CD4-positive, alpha-beta T cell treated with Interleukin-21 for 1 hour (primary cell): Measurements from ENCODE around the gene KRT16.
"Not testable (repeated sequence)": the region's sequence is repeated elsewhere in the genome, so short reads cannot be mapped to it uniquely, and the experiment has no call there.

Source experiments
- DNase-seq: peaks from one replicate; pipeline ENCODE4 v3.0.0-alpha.2; 2020

The KRT16 gene

DNA sequence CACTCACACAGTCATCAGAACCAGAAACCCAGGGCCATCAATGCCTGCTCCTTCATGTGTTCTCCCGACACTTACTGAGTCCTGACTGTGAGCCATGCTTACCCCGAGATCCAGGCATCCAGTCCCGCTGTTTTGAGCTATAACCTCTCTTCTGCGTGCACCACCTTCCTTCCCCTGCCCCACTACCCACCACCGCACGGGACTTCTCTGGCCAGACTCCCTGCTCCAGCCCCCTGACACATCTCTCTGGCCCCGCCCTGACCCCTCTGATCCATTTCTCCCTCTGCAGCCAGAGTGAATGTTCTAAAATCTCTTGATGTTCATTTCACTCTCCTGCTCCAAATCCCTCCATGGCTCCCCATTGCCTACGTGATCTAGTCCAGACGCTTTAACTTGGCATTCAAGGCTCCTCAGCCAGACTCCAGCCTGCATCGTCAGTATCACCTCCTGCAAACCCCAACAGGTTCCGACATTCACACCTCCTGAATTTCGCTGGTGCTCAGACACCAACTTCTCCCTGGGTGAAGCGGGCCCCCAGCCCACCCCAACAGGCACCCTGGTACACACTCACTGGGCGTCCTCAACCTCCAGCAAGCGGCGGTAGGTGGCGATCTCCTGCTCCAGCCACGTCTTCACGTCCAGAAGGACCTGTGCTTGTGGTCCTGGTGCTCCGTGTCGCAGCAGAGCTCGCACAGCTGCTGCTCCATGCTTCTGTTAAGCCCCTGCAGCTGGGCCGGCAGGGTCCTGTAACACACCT is 14.9 kb upstream of the KRT16 start:
- no peak for DNase-seq

DNA sequence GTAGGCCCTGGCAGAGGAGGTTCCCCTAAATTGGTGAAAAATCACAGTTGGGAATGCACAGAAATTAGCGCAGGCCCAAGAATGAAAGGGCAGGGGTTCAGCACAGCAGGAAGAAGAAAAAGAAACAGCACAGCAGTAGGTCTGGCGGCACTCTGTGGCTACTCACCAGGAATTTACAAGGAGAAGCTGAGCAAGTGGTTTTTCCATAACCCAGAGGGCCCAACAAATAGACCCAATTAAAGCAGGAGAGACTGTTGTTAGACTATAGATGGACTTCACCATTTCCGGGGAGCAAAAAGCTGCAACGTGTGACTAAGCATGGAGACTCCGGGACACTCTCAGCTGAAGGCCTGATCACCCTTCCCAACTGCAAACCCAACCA is 14.3 kb upstream of the KRT16 start:
- not testable (repeated sequence) for DNase-seq

DNA sequence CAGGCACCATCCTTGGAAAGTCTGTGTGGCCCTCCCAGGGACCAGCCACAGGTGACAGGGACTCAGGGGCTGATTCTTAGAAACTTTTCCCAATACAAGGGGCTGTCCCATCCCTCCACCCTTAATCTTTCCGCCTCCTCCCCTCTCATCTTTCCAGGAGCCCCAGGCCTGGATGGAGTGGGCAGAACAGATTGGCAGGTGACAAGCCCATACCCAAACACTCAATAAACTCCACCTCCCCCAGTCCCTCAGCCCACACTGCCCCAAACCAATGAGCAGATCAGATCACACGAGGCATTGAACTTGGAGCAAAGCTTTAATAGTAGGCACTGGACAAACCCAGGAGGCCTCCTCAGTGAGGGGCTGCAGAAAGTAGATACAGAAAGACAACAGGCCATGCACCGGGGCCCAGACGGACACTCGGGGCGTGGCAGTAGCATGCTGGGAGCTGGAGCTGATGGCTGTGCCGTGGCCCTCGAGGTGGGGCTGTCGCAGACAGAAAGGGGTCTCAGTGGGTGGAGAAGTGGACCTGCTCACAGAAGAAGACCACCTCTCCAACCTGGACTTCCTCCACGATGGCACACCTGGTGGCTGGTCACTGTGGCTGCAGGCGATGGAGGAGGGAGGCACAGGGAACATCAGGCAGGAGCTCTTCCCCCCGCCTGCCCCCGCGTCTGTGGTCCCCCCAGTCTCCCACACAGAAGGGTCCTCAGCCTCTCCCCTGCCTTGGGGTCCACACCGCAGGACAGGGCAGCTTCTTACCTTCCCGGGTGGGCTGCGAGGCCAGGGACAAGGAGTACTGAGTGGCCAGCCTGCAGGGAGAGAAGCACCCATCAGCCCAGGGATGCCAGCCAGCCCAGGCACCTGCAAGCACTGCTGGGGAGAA is 13.7 kb upstream of the KRT16 start:
- DNase-seq, result not testable (repeated sequence)

DNA sequence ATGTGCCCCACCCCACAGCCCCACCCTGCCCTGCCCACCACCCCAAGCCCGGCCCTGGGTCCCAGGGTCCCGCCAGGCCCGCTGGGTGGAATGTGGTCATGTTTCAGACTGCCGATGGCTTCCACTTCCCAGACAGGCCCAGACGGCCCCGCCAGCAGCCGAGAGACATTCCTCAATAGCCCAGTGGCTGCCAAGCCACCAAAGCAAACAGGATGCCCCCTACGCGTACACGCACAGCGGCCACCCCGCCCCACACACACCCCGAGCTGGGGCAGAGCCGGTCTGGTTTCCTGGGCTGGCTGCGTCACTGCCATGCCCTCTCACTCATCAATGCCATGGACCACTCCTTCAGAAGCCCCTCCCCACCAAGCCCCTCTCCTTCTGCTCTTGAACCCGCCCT is 13.0 kb upstream of the KRT16 start:
- no peak for DNase-seq

DNA sequence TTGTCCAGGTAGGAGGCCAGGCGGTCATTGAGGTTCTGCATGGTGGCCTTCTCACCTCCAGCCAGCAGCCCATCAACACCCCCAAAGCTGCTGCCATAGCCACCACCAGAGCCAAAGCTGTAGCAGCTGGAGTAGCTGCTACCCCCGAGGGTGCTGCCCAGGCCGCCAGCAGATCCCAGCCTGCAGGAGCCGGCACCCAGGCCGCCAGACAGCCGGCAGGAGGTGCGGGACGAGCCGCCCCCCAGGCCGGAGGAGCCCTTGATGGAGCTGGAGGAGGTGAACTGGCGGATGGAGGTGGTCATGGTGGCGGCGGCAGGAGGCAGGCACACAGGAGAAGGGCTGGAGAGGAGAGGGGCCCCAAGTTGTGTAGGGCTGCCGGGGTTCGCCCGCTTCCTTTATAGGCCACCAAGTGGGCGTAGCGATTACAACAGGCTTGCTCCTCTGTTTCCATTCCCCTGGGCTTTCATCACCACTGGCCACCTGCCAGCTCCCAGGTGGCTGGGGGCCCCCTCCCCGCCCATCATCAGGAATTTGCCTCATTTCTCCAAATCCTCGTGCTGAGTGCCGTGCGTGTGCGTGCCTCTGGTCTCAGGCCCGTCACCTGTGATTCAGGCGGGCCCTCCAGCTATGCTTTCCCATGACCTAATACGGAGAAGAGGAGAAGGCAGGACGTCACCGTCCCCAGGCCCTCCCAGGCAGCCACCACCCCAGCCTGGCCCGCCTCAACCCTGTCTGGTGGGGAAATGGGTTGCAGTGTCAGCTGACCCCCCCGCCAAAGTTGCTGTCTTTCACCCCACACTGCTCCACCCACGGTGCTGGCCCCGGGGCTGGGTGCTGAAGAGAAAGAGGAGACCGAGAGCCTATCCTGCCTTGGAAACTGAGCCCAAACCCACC is 11.9 kb upstream of the KRT16 start, which contains the start of gene KRT17:
Gene KRT17, minus strand, starts transcription at position 368 of the 894 bp plus-strand sequence. Its CDS starts 66 bp downstream, at position 302.
- no peak for DNase-seq

DNA sequence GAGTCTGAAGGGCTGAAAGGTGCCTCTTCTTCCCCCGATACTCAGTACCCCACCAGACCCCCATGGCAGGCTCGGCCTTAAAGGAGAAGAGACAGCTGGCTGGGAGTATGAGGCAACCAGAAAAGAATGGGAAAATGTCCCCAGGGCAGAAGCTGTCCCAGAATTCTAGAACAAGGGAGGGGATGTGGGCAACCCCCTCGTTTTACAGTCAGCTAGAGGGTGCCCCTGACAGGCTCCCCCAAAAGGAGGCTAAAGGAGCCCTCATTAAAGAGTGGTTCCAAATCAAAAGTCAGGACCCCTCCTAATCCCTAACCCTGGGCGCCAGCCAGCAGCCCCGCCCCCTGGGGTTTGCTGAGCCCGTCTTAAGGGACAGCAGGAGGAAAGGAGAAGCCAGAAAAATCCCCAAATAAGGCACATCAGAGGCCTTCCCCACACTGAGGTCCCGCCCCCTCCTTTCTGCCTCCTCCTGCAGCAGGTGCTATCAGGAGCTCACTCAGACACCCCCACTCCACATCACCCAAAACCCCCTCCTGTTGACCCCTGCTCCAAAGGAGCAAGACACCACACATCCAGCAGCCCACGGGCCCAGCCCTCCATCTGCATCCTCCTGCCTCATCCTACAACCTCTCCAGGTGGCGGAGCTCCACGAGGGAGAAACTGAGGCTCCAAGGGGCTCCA is 10.8 kb upstream of the KRT16 start:
- DNase-seq, result not testable (repeated sequence)

DNA sequence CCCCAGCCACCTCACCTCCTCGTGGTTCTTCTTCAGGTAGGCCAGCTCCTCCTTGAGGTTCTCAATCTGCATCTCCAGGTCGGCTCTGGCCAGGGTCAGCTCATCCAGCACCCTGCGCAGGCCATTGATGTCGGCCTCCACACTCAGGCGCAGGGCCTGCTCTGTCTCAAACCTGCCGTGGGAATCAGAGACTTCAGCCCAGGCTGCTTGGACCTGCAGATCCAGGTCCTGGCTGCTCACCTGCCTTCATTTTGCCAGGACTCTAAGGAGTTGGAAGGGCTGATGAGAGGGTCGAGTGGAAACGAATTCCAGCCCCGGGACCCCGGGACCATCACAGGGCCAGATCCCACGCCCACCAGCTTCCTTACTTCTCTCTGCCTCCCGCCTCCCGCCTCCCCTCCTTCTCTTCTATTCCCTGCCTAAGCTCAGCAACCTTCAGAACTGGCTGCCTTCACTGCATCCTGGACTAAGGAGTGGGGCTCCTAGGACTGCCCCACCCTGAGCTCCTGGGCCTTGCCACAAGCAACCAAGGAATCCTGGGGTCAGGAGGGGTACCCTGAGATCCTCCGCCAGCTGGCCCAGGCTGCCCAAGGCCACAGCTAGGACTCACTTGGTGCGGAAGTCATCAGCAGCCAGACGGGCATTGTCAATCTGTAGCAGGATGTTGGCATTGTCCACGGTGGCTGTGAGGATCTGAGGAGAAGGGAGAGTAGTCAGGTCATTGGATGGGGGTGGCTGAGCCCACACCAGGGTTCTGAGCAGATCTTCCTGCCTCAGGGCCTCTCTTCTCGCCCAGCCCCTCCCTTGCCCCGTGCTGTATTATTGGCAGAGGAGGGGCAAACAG is 10.0 kb upstream of the KRT16 start:
- DNase-seq, result not testable (repeated sequence)

DNA sequence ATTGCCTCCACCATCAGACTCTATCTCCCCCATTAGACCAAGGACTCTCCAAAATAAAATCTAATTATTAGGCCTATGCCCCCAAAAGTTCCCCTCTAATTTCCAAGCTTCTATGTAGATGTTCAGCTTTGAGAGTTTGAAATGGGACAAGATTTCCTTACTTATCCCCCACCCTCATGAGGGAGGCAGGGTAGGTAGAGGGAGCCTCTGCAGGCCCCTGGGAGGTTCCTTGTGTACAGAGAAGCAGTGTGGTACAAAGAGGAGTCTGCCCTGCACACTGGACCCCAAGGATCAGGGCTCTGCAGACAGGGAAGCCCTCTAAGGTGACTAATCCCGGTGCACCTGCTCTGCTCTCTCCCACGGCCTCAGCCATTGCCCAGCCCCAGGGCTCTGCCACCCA is 9.3 kb upstream of the KRT16 start:
- DNase-seq, result no peak

DNA sequence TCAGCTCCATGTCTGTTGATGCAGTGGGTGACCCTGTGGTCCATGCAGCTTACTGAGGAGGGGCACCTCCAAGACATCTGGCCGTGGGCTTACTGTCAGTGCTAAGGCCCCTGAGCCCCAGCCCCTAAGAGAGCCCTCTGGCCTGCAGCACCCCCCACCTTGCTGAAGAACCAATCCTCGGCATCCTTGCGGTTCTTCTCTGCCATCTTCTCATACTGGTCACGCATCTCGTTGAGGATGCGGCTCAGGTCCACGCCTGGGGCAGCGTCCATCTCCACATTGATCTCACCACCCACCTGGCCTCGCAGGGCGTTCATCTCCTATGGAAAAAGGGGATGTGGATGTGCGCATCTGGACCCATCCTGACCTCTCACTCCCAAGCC is 8.9 kb upstream of the KRT16 start:
- not testable (repeated sequence) for DNase-seq

DNA sequence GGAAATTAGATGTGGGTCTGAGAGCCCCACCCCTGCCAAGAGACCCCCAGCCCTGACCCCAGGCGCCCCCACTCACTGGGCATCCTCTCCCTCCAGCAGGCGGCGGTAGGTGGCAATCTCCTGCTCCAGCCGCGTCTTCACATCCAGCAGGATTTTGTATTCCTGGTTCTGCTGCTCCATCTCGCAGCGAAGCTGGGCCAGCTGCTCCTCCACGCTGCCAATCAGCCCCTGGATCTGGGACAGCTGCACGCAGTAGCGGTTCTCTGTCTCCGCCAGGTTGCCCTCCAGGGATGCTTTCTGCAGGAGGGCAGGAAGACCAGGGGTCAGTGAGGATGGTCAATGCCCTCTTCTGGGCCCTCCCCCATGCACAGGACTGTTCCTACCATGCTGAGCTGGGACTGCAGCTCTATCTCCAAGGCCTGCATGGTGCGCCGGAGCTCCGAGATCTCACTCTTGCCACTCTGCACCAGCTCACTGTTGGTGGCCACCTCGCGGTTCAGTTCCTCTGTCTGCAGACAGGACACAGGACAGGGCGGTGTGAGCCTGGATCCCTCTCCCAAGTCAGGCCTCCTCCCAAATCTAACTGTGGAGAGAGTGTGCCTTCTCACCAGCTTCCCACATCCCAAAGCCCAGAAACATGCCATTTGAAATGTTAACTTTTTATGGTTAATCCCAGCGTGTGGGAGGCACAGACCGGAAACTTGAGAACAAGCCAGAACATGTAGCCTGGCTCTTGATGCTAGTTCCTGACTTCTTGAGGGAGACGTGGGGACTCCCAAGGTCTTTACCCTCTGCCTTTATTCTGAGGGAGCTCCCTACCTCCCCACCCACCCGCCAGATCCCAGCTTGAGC is 8.2 kb upstream of the KRT16 start:
- no peak for DNase-seq

DNA sequence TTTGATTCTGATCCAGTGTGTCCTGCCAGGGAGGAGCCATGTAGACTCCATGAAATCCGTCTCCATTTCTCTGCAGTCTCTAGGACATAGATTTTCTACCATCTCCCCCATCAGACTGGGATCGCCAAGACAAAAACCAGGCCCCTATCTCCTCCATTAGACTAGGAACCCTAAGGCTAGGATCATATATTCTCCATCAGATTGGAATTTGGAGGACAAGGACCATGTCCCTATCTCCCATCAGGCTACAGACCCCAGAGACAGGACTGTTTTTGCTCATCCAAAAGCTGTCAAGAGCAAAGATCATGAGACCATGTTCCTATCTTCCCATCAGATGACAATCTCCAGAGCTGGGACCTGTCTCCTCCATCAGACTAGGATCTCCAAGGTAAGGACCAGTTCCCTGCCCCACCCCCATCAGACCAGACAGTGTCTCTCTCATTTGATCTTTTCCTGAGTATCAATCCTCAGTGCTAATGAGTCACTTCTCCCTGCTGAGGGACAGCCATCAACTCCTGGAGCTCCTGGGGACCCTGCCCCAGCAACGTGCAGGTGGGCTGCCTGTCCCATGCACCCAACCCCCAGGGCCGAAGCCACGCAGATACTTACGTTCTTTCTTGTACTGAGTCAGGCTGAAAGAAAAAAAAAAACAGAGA is 7.5 kb upstream of the KRT16 start:
- not testable (repeated sequence) for DNase-seq

DNA sequence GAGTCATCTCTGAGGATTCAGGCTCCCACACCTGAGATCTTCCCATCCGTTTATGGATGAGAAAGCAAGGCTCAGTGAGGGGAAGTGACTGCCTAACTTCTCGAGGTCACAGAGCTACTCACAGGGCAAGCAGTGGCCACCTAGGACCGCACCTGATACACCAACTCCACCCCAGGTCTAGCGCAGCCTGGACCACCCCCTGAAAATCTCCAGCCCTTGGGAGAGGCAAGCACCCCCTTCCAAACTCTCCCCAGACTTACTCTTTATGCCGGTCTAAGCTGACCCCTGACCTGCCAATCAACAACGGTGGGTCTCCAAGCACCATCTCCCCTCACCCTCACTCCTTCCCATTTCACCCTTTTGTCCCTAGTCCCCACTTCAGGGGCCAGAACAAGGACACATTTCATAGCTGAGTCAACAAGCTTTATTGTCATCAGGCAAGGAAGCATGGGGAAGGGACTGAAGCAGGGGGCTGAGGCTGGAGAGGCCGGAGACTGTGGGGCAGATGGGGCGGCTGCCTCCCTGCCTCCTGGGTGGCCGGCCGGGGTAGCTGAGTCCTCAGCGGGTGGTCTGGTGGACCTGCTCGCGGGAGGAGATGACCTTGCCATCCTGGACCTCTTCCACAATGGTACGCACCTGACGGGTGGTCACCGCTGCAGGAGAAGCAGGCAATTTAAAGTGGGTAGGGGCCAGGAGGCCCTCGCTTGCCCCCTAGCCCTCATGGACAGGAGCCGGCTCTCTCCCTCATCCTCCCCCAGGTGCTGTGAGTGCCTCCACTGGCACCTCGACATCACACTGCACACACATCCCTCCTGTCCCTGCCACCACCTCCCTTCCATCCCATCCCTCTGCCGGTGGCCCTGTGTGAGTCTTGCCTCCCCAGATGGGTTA is 6.7 kb upstream of the KRT16 start:
- DNase-seq, result no peak

DNA sequence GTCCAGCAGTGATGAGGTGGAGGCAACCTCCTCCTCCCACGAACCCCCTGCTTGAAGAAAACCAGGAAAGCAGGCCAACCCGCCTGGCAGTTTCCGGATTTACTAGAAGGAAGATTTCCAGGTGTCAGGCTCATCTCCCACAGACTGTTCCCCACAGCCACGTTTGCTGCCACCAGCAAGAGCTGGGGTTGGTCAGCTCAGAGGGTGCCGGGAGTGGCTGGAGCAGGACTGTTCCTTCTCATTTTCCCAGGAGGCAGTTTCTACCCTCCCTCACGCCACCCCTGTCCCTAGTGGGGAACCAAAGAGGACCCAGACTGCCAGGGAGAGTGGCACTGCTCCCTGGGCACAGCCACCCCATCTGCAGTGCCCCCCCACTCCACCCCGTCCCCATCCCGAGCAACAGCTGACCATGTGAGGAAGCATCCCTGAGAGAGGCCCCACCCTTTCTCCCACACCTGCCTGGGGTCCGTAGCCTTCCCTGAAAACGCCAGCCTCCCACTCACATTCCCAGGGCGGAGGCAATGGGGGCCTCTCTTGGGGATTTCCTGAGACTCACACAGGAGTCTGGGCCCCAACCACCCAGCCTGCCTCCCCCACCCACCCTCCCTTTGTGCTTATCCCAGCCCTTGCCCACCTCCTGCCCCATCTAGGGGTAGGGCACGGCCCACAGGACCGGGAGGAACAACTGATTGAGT is 5.9 kb upstream of the KRT16 start:
- no peak for DNase-seq

DNA sequence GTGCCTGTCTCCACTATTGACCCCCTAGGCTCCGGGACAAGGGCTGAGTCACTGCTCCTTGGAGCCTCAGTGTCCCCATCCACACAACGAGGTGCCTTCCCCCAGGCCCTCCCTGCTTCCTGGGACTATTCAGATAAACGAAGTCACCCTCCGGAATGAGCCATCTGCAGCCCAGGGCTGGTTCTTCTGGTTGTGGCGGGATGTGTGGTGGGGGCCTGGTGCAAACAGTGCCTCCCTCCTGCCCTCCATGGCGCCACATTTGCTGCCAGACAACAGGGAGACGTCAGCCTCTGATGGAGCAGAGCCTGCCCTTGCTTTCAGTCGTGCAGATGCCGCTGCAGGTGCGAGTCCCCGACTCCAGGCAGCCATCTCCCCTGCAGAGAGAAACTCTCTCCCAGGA is 5.1 kb upstream of the KRT16 start:
- no peak for DNase-seq

DNA sequence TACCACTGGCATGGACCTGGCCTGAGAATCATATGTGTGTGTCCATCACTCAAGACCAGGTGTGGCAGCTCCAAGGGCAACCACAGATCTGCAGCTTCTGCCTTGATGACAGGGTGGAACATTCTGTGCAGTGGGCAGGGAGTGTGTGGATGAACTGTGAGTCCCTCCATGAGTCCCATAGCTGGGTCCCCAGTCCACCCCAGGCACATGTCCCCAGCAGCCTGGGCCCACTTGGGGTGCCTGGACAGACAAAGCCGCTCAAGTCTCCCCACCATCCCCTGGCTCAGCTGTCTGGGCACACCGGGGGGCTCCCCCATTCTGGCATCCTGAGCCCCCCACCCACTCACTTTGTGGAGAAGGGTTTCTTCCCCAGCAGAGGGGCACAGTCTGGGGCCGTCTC is 4.6 kb upstream of the KRT16 start:
- no peak for DNase-seq

DNA sequence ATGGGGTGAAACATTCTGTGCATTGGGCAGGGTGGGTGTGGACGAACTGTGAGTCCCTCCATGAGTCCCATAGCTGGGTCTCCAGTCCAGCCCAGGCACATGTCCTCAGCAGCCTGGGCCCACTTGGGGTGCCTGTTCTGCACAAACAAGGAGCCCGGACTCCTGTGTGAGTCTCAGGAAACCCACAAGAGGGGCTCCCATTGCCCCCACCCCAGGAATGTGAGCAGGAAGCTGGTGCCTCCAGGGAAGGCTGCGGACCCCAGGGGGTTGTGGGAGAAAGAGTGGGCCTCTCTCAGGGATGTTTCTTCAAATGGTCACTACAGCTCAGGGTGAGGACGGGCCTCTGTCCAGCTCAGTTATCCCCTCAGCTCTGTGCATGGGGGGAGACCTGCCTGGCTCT is 3.9 kb upstream of the KRT16 start:
- not testable (repeated sequence) for DNase-seq

DNA sequence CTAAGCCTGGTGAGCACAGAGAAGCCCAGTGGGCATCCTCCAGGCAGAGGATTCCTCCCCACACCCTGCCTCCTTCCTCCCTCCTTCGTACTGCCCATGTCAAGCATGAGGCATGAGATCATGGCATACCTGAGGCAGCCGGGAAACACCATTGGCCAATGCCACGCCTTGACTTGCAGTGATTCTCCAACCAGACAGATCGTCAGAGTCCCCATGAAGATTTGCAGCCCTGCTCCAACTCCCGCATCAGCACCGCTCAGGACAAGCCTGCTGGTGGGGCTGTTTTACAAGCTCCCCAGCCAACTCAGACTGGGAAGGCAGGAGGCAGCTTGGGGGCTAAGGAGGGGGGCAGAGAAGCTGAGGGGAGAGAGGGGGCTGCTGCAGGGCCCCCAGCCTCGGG is 2.9 kb upstream of the KRT16 start:
- no peak for DNase-seq

DNA sequence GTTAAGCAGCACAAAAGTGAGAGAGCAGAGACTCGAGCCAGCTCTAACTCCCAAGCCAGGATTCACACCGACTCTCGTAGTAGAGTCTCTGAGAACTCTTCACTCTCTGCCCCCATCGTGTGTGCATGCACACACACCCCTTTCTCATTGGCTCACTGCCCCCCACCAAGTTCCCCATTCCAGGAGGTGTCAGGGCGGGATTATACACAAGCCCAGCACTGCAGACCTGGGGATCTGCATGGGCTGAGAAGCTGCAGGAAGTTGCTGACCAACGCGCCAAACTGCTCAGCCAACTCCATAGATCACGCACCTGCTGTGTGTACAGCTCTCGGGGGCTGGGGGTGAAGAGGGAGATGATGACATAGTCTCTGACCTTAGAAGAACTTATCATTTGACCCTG is 2.2 kb upstream of the KRT16 start:
- not testable (repeated sequence) for DNase-seq
